Osteocyte (in vitro differentiated cells): ENCODE results near the gene PPFIA4. TPM values are rescaled to one million over a fixed set of nuclear protein-coding genes. Genes with fewer than 3 reads are reported as not detected.

ENCODE experiments used
- DNase-seq: peaks from one replicate; pipeline ENCODE4 v3.0.0; 2021; ENCODE audit warnings: mixed read lengths; ENCODE audit not compliant: unreplicated experiment; ENCODE audit errors: extremely low spot score
- H3K27ac Mint-ChIP-seq: one replicate; pipeline ENCODE4 v1.8.0; 2021; ENCODE audit warnings: mild to moderate bottlenecking, mixed read lengths; ENCODE audit not compliant: unreplicated experiment
- H3K27me3 Mint-ChIP-seq: one replicate; pipeline ENCODE4 v1.8.0; 2021; ENCODE audit warnings: mixed read lengths; ENCODE audit not compliant: unreplicated experiment
- H3K36me3 Mint-ChIP-seq: one replicate; pipeline ENCODE4 v1.8.0; 2021; ENCODE audit warnings: mixed read lengths; ENCODE audit not compliant: unreplicated experiment
- H3K4me1 Mint-ChIP-seq: one replicate; pipeline ENCODE4 v1.8.0; 2021; ENCODE audit warnings: mixed read lengths; ENCODE audit not compliant: unreplicated experiment
- H3K4me3 Mint-ChIP-seq: one replicate; pipeline ENCODE4 v1.8.0; 2021; ENCODE audit warnings: mild to moderate bottlenecking, moderate library complexity, mixed read lengths; ENCODE audit not compliant: unreplicated experiment
- H3K9me3 Mint-ChIP-seq: one replicate; pipeline ENCODE4 v1.8.0; 2021; ENCODE audit warnings: mixed read lengths; ENCODE audit not compliant: unreplicated experiment
- total RNA-seq: library from RNA; stranded (reverse); gene quantifications from 2 replicates; pipeline ENCODE4 v1.2.1, GENCODE V29; 2021
- TF ChIP-seq, protein P1 (sequence below): fragments of 200-600 bp; sonication (generic); IDR thresholded peaks from 2 replicates; pipeline ENCODE4 v1.5.0; 2021; ENCODE audit warnings: antibody characterized with exemption, mild to moderate bottlenecking, moderate library complexity

Gene PPFIA4
- total RNA-seq, 1 donor from 2014 or later = 1.4 TPM

GRCh38 chr1:203089001-203089650, 62.8 kb downstream of the PPFIA4 start:
- TF ChIP-seq, protein P1, sequence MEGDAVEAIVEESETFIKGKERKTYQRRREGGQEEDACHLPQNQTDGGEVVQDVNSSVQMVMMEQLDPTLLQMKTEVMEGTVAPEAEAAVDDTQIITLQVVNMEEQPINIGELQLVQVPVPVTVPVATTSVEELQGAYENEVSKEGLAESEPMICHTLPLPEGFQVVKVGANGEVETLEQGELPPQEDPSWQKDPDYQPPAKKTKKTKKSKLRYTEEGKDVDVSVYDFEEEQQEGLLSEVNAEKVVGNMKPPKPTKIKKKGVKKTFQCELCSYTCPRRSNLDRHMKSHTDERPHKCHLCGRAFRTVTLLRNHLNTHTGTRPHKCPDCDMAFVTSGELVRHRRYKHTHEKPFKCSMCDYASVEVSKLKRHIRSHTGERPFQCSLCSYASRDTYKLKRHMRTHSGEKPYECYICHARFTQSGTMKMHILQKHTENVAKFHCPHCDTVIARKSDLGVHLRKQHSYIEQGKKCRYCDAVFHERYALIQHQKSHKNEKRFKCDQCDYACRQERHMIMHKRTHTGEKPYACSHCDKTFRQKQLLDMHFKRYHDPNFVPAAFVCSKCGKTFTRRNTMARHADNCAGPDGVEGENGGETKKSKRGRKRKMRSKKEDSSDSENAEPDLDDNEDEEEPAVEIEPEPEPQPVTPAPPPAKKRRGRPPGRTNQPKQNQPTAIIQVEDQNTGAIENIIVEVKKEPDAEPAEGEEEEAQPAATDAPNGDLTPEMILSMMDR = no peak
- H3K4me3 Mint-ChIP-seq = no peak overlapping the region
- no peak overlapping the region for H3K27ac Mint-ChIP-seq
- H3K36me3 Mint-ChIP-seq = no peaks in the 10 kb centered on the region
- peak; percentile 65 for DNase-seq
- H3K4me1 Mint-ChIP-seq = peaks cover 1% of the 10 kb centered on the region
- H3K27me3 Mint-ChIP-seq = peaks cover 42% of the 10 kb centered on the region
- no peaks in the 10 kb centered on the region for H3K9me3 Mint-ChIP-seq

GRCh38 chr1:203089651-203090045, 63.4 kb downstream of the PPFIA4 start:
- no peak overlapping the region for H3K4me3 Mint-ChIP-seq
- no peak overlapping the region for H3K27ac Mint-ChIP-seq
- TF ChIP-seq, protein P1 = no peak
- no peaks in the 10 kb centered on the region for H3K36me3 Mint-ChIP-seq
- peak; percentile 64 for DNase-seq
- peaks cover 1% of the 10 kb centered on the region for H3K4me1 Mint-ChIP-seq
- H3K27me3 Mint-ChIP-seq = peaks cover 42% of the 10 kb centered on the region
- peaks cover 5% of the 10 kb centered on the region for H3K9me3 Mint-ChIP-seq

DNA sequence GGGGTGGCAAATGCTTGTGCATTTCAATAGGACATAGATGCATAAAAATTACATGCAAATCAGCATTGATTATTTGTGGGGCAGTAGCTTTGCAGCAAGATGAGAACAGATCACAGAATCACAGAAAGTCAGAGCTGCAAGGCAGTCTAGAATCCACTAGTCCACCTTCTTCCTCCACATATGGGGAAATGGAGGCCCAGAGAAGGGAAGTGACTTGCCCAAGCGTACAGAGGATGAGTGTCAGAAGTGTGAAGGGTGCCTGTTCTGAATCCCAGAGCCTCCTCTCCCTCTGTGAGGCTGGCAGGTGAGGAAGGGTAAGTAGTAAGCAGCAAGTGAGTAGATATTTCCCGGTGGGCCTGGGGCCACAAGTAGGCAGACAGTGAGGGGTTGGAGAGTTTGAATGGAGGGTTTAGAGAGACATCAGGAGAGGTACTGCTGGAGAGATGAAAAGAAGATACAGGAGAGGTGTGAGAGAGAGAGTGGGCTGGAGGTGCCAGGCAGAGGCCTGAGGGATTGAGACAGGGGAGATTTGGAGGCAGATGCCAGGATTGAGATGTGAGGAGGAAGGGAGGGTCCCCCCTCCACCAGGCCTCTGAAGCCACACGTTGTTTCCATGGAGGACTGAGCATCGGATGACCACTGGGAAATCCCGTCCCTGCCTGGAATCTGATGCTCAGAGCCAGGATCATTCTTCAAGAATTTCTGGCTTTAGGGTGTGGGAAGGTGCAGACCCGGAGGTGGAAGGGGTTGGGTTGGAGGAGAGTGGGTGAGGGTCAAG, 64.3 kb downstream of the PPFIA4 start:
- no peaks in the 10 kb centered on the region for H3K36me3 Mint-ChIP-seq
- peaks cover 1% of the 10 kb centered on the region for H3K4me1 Mint-ChIP-seq
- H3K9me3 Mint-ChIP-seq = peaks cover 14% of the 10 kb centered on the region
- TF ChIP-seq, protein P1 = no peak
- no peak overlapping the region for H3K4me3 Mint-ChIP-seq
- no peak overlapping the region for H3K27ac Mint-ChIP-seq
- DNase-seq = peak; percentile 59
- H3K27me3 Mint-ChIP-seq = peaks cover 50% of the 10 kb centered on the region

DNA sequence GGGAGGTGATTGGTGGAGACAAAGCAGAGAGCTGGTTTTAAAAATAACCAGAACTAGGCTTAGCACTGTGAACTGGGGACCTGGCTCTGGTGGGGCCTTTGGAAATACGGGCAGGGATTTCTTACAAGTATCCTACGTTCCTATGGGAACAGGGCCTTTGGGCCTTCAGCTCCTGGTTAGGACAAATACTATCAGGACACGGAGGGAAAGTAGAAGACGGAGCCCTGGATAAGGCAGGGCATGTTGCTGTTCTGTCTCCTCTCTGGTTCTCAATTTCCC, 64.8 kb downstream of the PPFIA4 start:
- peaks cover 55% of the 10 kb centered on the region for H3K27me3 Mint-ChIP-seq
- DNase-seq = no peak
- peaks cover 20% of the 10 kb centered on the region for H3K9me3 Mint-ChIP-seq
- peaks cover 1% of the 10 kb centered on the region for H3K4me1 Mint-ChIP-seq
- H3K4me3 Mint-ChIP-seq = no peak overlapping the region
- TF ChIP-seq, protein P1 = no peak
- H3K27ac Mint-ChIP-seq = no peak overlapping the region
- no peaks in the 10 kb centered on the region for H3K36me3 Mint-ChIP-seq

GRCh38 chr1:203091761-203092330, 65.6 kb downstream of the PPFIA4 start:
- Mint-ChIP-seq H3K4me3 (no peak overlapping the region), H3K27ac (no peak overlapping the region), H3K36me3 (no peaks in the 10 kb centered on the region), H3K27me3 (peaks cover 50% of the 10 kb centered on the region), H3K9me3 (peaks cover 20% of the 10 kb centered on the region), H3K4me1 (peaks cover 1% of the 10 kb centered on the region)
- peak; percentile 60 for DNase-seq
- TF ChIP-seq, protein P1 = no peak
